Adrenal gland (tissue), 12 donors: Measurements from ENCODE around the gene DNMT1. TPM values are rescaled to one million over a fixed set of nuclear protein-coding genes. Genes with fewer than 3 reads are reported as not detected.
A peak's percentile ranks its signal among the peaks of the same experiment; 100 is the strongest.

ENCODE experiments used
- DNase-seq, 7 donors: peaks; one replicate each; pipeline ENCODE4 v3.0.0-alpha.2; 2019 to 2020
- H3K27ac ChIP-seq, 5 donors: fragments of 200-600 bp; sonication (generic) in 4 of 5; 1 replicate in 3 of 5; 2 replicates in 2 of 5; pipeline versions ENCODE4 v1.5.1 to v1.8.0; 2016 to 2020; ENCODE audit warnings: mild to moderate bottlenecking in 1 of 5
- H3K27me3 ChIP-seq: fragments of 200-600 bp; 2 replicates; pipeline ENCODE4 v1.8.0; 2021
- H3K36me3 ChIP-seq, 2 donors: fragments of 200-600 bp; replicated peaks in 1 of 2; 1 replicate in 1 of 2; 2 replicates in 1 of 2; pipeline versions ENCODE4 v1.5.1 to v1.8.0; 2018 to 2022
- H3K4me1 ChIP-seq, 2 donors: fragments of 200-600 bp; replicated peaks in 1 of 2; 1 replicate in 1 of 2; 2 replicates in 1 of 2; pipeline versions ENCODE4 v1.5.1 to v1.8.0; 2018 to 2021
- H3K4me3 ChIP-seq, 4 donors: fragments of 200-600 bp; sonication (generic) in 3 of 4; one replicate each; pipeline ENCODE4 v1.5.1; 2016 to 2018
- H3K9me3 ChIP-seq, 3 donors: fragments of 200-600 bp; sonication (generic) in 1 of 3; replicated peaks in 1 of 3; 1 replicate in 2 of 3; 2 replicates in 1 of 3; pipeline versions ENCODE4 v1.5.1 to v1.8.0; 2016 to 2021
- CTCF ChIP-seq, 6 experiments: fragments of 450-650 bp in 4 of 6; fragments of 200-600 bp in 2 of 6; sonication (generic) in 1 of 6; IDR thresholded peaks; 1 replicate in 5 of 6; 2 replicates in 1 of 6; pipeline versions ENCODE4 v1.5.1 to v1.8.0; 2016 to 2021; ENCODE audit warnings: antibody characterized with exemption in 6 of 6, mild to moderate bottlenecking in 2 of 6, moderate library complexity in 1 of 6
- POLR2A ChIP-seq, 2 donors: fragments of 450-650 bp; IDR thresholded peaks; one replicate each; pipeline ENCODE4 v1.6.1; 2017; ENCODE audit warnings: antibody characterized with exemption in 2 of 2, mild to moderate bottlenecking in 2 of 2, moderate library complexity in 1 of 2
- WGBS, 4 donors: extraction: QIAGEN DNeasy Blood & Tissue Kit in 2 of 4; methylation state at CpG; one replicate each; pipeline versions ENCODE4 v1.1.5 to v1.1.7; 2013 to 2017; 5-methylcytosine and 5-hydroxymethylcytosine counted together
- intact Hi-C, 2 donors: fragments of 100-400 bp; cut with DNase I; formaldehyde crosslinking; loops; one replicate each; pipeline versions ENCODE4 v1.14.1 to v1.15.0; 2022 to 2023
- polyA plus RNA-seq, 3 donors: library from polyadenylated mRNA; stranded (reverse); fragments of 200-250 nt in 2 of 3; fragments of 350-450 nt in 1 of 3; fragmentation: Illumina TruSeq in 1 of 3; extraction: RNeasy Lipid Tissue Mini Kit (QIAGEN cat#74804) in 1 of 3; gene quantifications; one replicate each; pipeline ENCODE4 v1.2.3, GENCODE V29; 2013 to 2014
- total RNA-seq, 9 donors: library from RNA; depleted of rRNA in 4 of 9; stranded (reverse); fragments of >200 nt in 4 of 9; fragments of 120-200 nt in 1 of 9; fragmentation: NEBNext Ultra II Directional in 1 of 9; extraction: Animal tissue kit (Norgen Biotek cat#: 25700) in 1 of 9; gene quantifications; one replicate each; pipeline versions ENCODE4 v1.1.0 to v1.2.4, GENCODE V29; 2013 to 2023
- donor health status: healthy with polysubstance abuse.
- donor health status: Bipolar disorder and iron deficiency.
- donor health status: DM: yes; HTN: yes; CAD: no.
- donor health status: DM: no; HTN: no; CAD: no.
- donor health status: DM: no; HTN: no; CAD: no.
- donor health status: DM: yes; HTN: yes; CAD: no.

The DNMT1 gene
- total and polyA plus RNA-seq, 12 donors = 23.6 to 49.7 (median 36.1) TPM

GRCh38 chr19:10107817-10108367 lies 86.9 kb downstream of the DNMT1 start:
- peaks cover 0 to 44% of the 10 kb centered on the region in 2 donors for H3K36me3 ChIP-seq
- H3K4me1 ChIP-seq = peaks cover 8 to 15% of the 10 kb centered on the region in 2 donors
- no peak for TF ChIP-seq POLR2A (IDR thresholded peaks at IDR 0.05)
- no peak for TF ChIP-seq CTCF (IDR thresholded peaks at IDR 0.05)
- no peak overlapping the region for H3K27ac ChIP-seq
- WGBS, 4 donors = 89 to 100% (median 92%) methylated on average over 4 to 14 of the region's 14 CpGs
- H3K9me3 ChIP-seq = no peaks in the 10 kb centered on the region
- H3K27me3 ChIP-seq = no peaks in the 10 kb centered on the region
- H3K4me3 ChIP-seq = no peak overlapping the region
- intact Hi-C loops = no loop called here
- DNase-seq = no peak

- H3K9me3 ChIP-seq = no peaks in the 10 kb centered on the region
- TF ChIP-seq CTCF (IDR thresholded peaks at IDR 0.05) = no peak
- TF ChIP-seq POLR2A (IDR thresholded peaks at IDR 0.05) = no peak
- no peak for DNase-seq
- peaks cover 8 to 15% of the 10 kb centered on the region in 2 donors for H3K4me1 ChIP-seq
- WGBS, 4 donors = 71 to 77% (median 75%) methylated on average over 10 of the region's 10 CpGs
- peak overlapping the region in 1 of 4 donors; percentile 75 for H3K4me3 ChIP-seq
- no peak overlapping the region for H3K27ac ChIP-seq
- intact Hi-C loops = no loop called here
- H3K27me3 ChIP-seq = no peaks in the 10 kb centered on the region
- H3K36me3 ChIP-seq = peaks cover 0 to 44% of the 10 kb centered on the region in 2 donors
Observed at GRCh38 chr19:10107254-10107653, 87.5 kb downstream of the DNMT1 start.

GRCh38 chr19:10106100-10106936 lies 88.4 kb downstream of the DNMT1 start, which contains the start of gene PPAN:
TSS of gene PPAN (plus strand) at chr19:10106362. CDS start at chr19:10106395, 33 bp downstream.
- Histone ChIP-seq H3K27me3 (no peaks in the 10 kb centered on the region), H3K4me1 (peaks cover 8 to 15% of the 10 kb centered on the region in 2 donors), H3K4me3 (peak within 1 kb of the TSS; percentile 59 to 75 (median 70)), H3K36me3 (peaks cover 0 to 42% of the 10 kb centered on the region in 2 donors), H3K27ac (peak within 1 kb of the TSS in 3 of 5 donors; percentile 34 to 80 (median 53)), H3K9me3 (no peaks in the 10 kb centered on the region)
- peak; percentile 98 to 99 (median 99) for DNase-seq
- intact Hi-C loops = no loop called here
- 0 to 2% (median 1%) methylated on average over 40 to 71 of the region's 71 CpGs; no CpG with 5 or more reads in 1 of the 4 donors for WGBS, 4 donors
- no peak for TF ChIP-seq CTCF (IDR thresholded peaks at IDR 0.05)
- peak in 1 of 2 donors; percentile 49 for TF ChIP-seq POLR2A (IDR thresholded peaks at IDR 0.05)

GRCh38 chr19:10105509-10106099 lies 89.1 kb downstream of the DNMT1 start:
- peak in 1 of 7 donors; percentile 34 for DNase-seq
- intact Hi-C loops = no loop called here
- no peak overlapping the region for H3K4me3 ChIP-seq

More at GRCh38 chr19:10105509-10106099, 89.1 kb downstream of the DNMT1 start:
- Histone ChIP-seq H3K36me3 (peaks cover 0 to 35% of the 10 kb centered on the region in 2 donors), H3K4me1 (peaks cover 8 to 15% of the 10 kb centered on the region in 2 donors), H3K27me3 (no peaks in the 10 kb centered on the region), H3K9me3 (no peaks in the 10 kb centered on the region), H3K27ac (peak overlapping the region in 1 of 5 donors; percentile 80)
- 44 to 51% (median 47%) methylated on average over 9 to 16 of the region's 16 CpGs for WGBS, 4 donors
- TF ChIP-seq CTCF (IDR thresholded peaks at IDR 0.05) = no peak
- no peak for TF ChIP-seq POLR2A (IDR thresholded peaks at IDR 0.05)
